GM23338 (cell line): ENCODE data around the gene MAPRE3. TPM values are rescaled to one million over a fixed set of nuclear protein-coding genes. Genes with fewer than 3 reads are reported as not detected.

Experiments used
- ATAC-seq: fragments of 200-7000 bp; cut with Tn5 transposase; 3 replicates; pipeline ENCODE4 v1.9.1; 2020
- DNase-seq: peaks from one replicate; pipeline ENCODE4 v3.0.0-alpha.2; 2015; ENCODE audit warnings: low spot score
- H2AFZ ChIP-seq: fragments of 200-600 bp; sonication (generic); 2 replicates; pipeline ENCODE4 v1.8.0; 2016; ENCODE audit warnings: antibody characterized with exemption, mild to moderate bottlenecking, moderate library complexity
- H3F3A ChIP-seq: fragments of 200-600 bp; sonication (generic); replicated peaks from 2 replicates; pipeline ENCODE4 v1.8.0; 2017; ENCODE audit warnings: antibody characterized with exemption, mixed run types, low read depth
- H3K27ac ChIP-seq: fragments of 200-600 bp; sonication (generic); 2 replicates; pipeline ENCODE4 v1.6.1; 2016; ENCODE audit warnings: low read depth
- H3K27me3 ChIP-seq: fragments of 200-600 bp; sonication (generic); 2 replicates; pipeline ENCODE4 v1.8.0; 2016; ENCODE audit warnings: mild to moderate bottlenecking, mixed run types, moderate library complexity; ENCODE audit not compliant: insufficient read depth
- H3K36me3 ChIP-seq: fragments of 200-600 bp; sonication (generic); 2 replicates; pipeline ENCODE4 v1.8.0; 2016; ENCODE audit warnings: mild to moderate bottlenecking; ENCODE audit not compliant: insufficient read depth
- H3K4me1 ChIP-seq: fragments of 200-600 bp; sonication (generic); 2 replicates; pipeline ENCODE4 v1.8.0; 2016; ENCODE audit warnings: mild to moderate bottlenecking, moderate library complexity; ENCODE audit not compliant: insufficient read depth
- H3K4me2 ChIP-seq: fragments of 200-600 bp; sonication (generic); 2 replicates; pipeline ENCODE4 v1.7.1; 2017; ENCODE audit warnings: mixed run types
- H3K4me3 ChIP-seq: fragments of 200-600 bp; sonication (generic); 2 replicates; pipeline ENCODE4 v1.6.1; 2016; ENCODE audit warnings: mixed run types
- H3K79me2 ChIP-seq: fragments of 200-600 bp; sonication (generic); replicated peaks from 2 replicates; pipeline ENCODE4 v1.8.0; 2017; ENCODE audit warnings: mild to moderate bottlenecking; ENCODE audit not compliant: insufficient read depth
- H3K9me2 ChIP-seq: fragments of 200-600 bp; sonication (generic); 2 replicates; pipeline ENCODE4 v1.8.0; 2017; ENCODE audit not compliant: insufficient read depth
- H4K20me1 ChIP-seq: fragments of 200-600 bp; sonication (generic); replicated peaks from 2 replicates; pipeline ENCODE4 v1.8.0; 2017; ENCODE audit warnings: mild to moderate bottlenecking; ENCODE audit not compliant: insufficient read depth
- H3K27ac Mint-ChIP-seq: 2 replicates; pipeline ENCODE4 v1.8.0; 2020; ENCODE audit warnings: inconsistent platforms, mild to moderate bottlenecking, moderate library complexity, mixed read lengths
- H3K27me3 Mint-ChIP-seq: 3 replicates; pipeline ENCODE4 v1.8.0; 2022; ENCODE audit warnings: low read depth, mild to moderate bottlenecking, moderate library complexity, mixed read lengths, inconsistent platforms; ENCODE audit not compliant: insufficient read depth, poor library complexity
- H3K36me3 Mint-ChIP-seq: 3 replicates; pipeline ENCODE4 v1.8.0; 2021; ENCODE audit warnings: low read depth, mild to moderate bottlenecking, inconsistent platforms, moderate library complexity, mixed read lengths
- H3K4me1 Mint-ChIP-seq: 3 replicates; pipeline ENCODE4 v1.8.0; 2020; ENCODE audit warnings: mild to moderate bottlenecking, inconsistent platforms, mixed read lengths
- H3K4me3 Mint-ChIP-seq: 3 replicates; pipeline ENCODE4 v1.8.0; 2021; ENCODE audit warnings: moderate library complexity, mild to moderate bottlenecking, inconsistent platforms, mixed read lengths
- H3K9me3 Mint-ChIP-seq: 3 replicates; pipeline ENCODE4 v1.8.0; 2020; ENCODE audit warnings: moderate library complexity, mild to moderate bottlenecking, inconsistent platforms, mixed read lengths
- CREB1 ChIP-seq: fragments of 250-450 bp; sonication (Bioruptor Pico); IDR thresholded peaks from 2 replicates; pipeline ENCODE4 v1.5.0; 2020; ENCODE audit warnings: low read depth, mild to moderate bottlenecking, moderate library complexity
- EZH2 ChIP-seq: fragments of 200-600 bp; sonication (generic); IDR thresholded peaks from one replicate; pipeline ENCODE4 v1.8.0; 2017; ENCODE audit warnings: antibody characterized with exemption, mild to moderate bottlenecking, low read depth; ENCODE audit not compliant: unreplicated experiment
- EZH2phosphoT487 ChIP-seq: fragments of 200-600 bp; sonication (generic); IDR thresholded peaks from one replicate; pipeline ENCODE4 v1.8.1; 2018; ENCODE audit warnings: antibody characterized with exemption; ENCODE audit not compliant: unreplicated experiment
- JUNB ChIP-seq: IDR thresholded peaks from one replicate; pipeline ENCODE4 v1.6.1; 2016; ENCODE audit warnings: antibody characterized with exemption; ENCODE audit not compliant: unreplicated experiment
- NANOG ChIP-seq: IDR thresholded peaks from 2 replicates; pipeline ENCODE4 v1.6.1; 2016; ENCODE audit warnings: antibody characterized with exemption, borderline replicate concordance
- POLR2AphosphoS5 ChIP-seq: IDR thresholded peaks from 2 replicates; pipeline ENCODE4 v1.6.1; 2016; ENCODE audit warnings: antibody characterized with exemption, low read depth
- STAT1 ChIP-seq: IDR thresholded peaks from one replicate; pipeline ENCODE4 v1.6.1; 2016; ENCODE audit warnings: antibody characterized with exemption; ENCODE audit not compliant: unreplicated experiment
- ZNF114 ChIP-seq: fragments of 250-450 bp; sonication (Bioruptor Pico); IDR thresholded peaks from 2 replicates; pipeline ENCODE4 v1.5.0; 2020; ENCODE audit warnings: mild to moderate bottlenecking, moderate library complexity
- ZNF331 ChIP-seq: fragments of 250-450 bp; sonication (Bioruptor Pico); IDR thresholded peaks from 2 replicates; pipeline ENCODE4 v1.5.0; 2020; ENCODE audit warnings: low read depth, mild to moderate bottlenecking, moderate library complexity
- polyA plus RNA-seq: library from polyadenylated mRNA; unstranded; fragments of >200 nt; fragmentation: Nextera tagmentation; extraction: Ambion mirVana; gene quantifications from 2 replicates; pipeline ENCODE4 v1.2.1, GENCODE V29; 2016
- total RNA-seq: library from RNA; depleted of rRNA; stranded (reverse); fragments of >200 nt; shearing (Covaris generic); gene quantifications from 2 replicates; pipeline ENCODE4 v1.2.3, GENCODE V29; 2014
- TF ChIP-seq, protein P1 (sequence below): IDR thresholded peaks from one replicate; pipeline ENCODE4 v1.6.1; 2018; ENCODE audit warnings: antibody characterized with exemption; ENCODE audit not compliant: unreplicated experiment
- TF ChIP-seq, protein P2 (sequence below): IDR thresholded peaks from 2 replicates; pipeline ENCODE4 v1.6.1; 2016; ENCODE audit warnings: antibody characterized with exemption
- TF ChIP-seq, protein P3 (sequence below), 2 experiments: fragments of 200-600 bp in 1 of 2; sonication (generic) in 1 of 2; conservative IDR thresholded peaks; 2 replicates each; pipeline versions ENCODE4 v1.5.1 to v1.6.1; 2016 to 2017; ENCODE audit warnings: antibody characterized with exemption in 2 of 2, low read depth in 2 of 2, mild to moderate bottlenecking in 2 of 2, moderate library complexity in 1 of 2

The MAPRE3 gene
- total and polyA plus RNA-seq, 2 experiments from 2014 or later = 3.3 to 4.5 TPM

DNA sequence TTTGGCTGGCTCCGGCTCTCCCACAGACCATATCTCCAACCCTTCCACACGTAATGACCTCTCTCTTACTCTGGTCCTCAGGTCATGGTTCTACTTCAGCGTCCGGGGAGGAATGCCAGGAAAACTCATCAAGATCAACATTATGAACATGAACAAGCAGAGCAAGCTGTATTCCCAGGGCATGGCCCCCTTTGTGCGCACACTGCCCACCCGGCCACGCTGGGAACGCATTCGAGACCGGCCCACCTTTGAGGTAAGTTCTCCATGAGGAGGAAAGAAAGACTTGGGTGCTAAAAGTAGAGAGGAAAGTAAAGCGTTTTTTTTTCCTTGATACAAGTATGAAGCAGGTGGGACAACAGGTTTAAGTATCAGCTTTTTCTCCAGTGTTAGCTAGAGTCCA is 82.9 kb downstream of the MAPRE3 start (continued):
- no peak for TF ChIP-seq NANOG
- TF ChIP-seq, protein P1, sequence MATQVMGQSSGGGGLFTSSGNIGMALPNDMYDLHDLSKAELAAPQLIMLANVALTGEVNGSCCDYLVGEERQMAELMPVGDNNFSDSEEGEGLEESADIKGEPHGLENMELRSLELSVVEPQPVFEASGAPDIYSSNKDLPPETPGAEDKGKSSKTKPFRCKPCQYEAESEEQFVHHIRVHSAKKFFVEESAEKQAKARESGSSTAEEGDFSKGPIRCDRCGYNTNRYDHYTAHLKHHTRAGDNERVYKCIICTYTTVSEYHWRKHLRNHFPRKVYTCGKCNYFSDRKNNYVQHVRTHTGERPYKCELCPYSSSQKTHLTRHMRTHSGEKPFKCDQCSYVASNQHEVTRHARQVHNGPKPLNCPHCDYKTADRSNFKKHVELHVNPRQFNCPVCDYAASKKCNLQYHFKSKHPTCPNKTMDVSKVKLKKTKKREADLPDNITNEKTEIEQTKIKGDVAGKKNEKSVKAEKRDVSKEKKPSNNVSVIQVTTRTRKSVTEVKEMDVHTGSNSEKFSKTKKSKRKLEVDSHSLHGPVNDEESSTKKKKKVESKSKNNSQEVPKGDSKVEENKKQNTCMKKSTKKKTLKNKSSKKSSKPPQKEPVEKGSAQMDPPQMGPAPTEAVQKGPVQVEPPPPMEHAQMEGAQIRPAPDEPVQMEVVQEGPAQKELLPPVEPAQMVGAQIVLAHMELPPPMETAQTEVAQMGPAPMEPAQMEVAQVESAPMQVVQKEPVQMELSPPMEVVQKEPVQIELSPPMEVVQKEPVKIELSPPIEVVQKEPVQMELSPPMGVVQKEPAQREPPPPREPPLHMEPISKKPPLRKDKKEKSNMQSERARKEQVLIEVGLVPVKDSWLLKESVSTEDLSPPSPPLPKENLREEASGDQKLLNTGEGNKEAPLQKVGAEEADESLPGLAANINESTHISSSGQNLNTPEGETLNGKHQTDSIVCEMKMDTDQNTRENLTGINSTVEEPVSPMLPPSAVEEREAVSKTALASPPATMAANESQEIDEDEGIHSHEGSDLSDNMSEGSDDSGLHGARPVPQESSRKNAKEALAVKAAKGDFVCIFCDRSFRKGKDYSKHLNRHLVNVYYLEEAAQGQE = no peak
- TF ChIP-seq POLR2AphosphoS5 = no peak
- TF ChIP-seq, protein P2, sequence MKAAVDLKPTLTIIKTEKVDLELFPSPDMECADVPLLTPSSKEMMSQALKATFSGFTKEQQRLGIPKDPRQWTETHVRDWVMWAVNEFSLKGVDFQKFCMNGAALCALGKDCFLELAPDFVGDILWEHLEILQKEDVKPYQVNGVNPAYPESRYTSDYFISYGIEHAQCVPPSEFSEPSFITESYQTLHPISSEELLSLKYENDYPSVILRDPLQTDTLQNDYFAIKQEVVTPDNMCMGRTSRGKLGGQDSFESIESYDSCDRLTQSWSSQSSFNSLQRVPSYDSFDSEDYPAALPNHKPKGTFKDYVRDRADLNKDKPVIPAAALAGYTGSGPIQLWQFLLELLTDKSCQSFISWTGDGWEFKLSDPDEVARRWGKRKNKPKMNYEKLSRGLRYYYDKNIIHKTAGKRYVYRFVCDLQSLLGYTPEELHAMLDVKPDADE = no peak
- TF ChIP-seq ZNF331 (CRISPR knock-in tag) = no peak

DNA sequence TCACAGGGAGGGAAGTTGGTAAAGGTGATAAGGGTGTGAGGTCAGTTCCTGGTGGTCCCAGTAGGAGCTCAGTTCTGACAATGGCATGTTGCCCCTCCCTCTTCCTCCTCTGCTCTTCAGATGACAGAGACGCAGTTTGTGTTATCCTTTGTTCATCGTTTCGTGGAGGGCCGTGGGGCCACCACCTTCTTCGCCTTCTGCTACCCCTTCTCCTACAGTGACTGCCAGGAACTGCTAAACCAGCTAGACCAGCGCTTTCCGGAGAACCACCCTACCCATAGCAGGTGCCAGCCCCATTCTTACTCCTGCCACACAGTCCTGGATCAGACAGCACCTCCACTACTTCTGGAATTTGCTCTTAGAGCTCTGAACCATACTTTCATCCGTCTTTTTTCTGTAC is 83.3 kb downstream of the MAPRE3 start:
- H3K36me3 ChIP-seq = peaks cover 15% of the 10 kb centered on the region
- H3K9me3 Mint-ChIP-seq = peaks cover 12% of the 10 kb centered on the region
- H3K4me3 Mint-ChIP-seq = no peak overlapping the region; the same call in 2 of the 3 replicates
- no peak overlapping the region for H3K27ac ChIP-seq
- no peak overlapping the region for H2AFZ ChIP-seq
- no peaks in the 10 kb centered on the region for H3K27me3 ChIP-seq
- DNase-seq (no peak), ATAC-seq (no peak)
- peaks cover 15% of the 10 kb centered on the region for H3F3A ChIP-seq
- H3K4me1 Mint-ChIP-seq = peaks cover 9% of the 10 kb centered on the region; the same call in 2 of the 3 replicates
- no peak overlapping the region for H3K4me2 ChIP-seq
- peaks cover 6% of the 10 kb centered on the region; the same call in 1 of the 2 replicates for H3K4me1 ChIP-seq
- H3K9me2 ChIP-seq = no peaks in the 10 kb centered on the region
- H4K20me1 ChIP-seq = no peaks in the 10 kb centered on the region
- H3K27me3 Mint-ChIP-seq = peaks cover 17% of the 10 kb centered on the region
- H3K27ac Mint-ChIP-seq = no peak overlapping the region
- no peak overlapping the region for H3K4me3 ChIP-seq
- H3K36me3 Mint-ChIP-seq = peaks cover 49% of the 10 kb centered on the region
- H3K79me2 ChIP-seq = no peaks in the 10 kb centered on the region
- TF ChIP-seq, protein P3, sequence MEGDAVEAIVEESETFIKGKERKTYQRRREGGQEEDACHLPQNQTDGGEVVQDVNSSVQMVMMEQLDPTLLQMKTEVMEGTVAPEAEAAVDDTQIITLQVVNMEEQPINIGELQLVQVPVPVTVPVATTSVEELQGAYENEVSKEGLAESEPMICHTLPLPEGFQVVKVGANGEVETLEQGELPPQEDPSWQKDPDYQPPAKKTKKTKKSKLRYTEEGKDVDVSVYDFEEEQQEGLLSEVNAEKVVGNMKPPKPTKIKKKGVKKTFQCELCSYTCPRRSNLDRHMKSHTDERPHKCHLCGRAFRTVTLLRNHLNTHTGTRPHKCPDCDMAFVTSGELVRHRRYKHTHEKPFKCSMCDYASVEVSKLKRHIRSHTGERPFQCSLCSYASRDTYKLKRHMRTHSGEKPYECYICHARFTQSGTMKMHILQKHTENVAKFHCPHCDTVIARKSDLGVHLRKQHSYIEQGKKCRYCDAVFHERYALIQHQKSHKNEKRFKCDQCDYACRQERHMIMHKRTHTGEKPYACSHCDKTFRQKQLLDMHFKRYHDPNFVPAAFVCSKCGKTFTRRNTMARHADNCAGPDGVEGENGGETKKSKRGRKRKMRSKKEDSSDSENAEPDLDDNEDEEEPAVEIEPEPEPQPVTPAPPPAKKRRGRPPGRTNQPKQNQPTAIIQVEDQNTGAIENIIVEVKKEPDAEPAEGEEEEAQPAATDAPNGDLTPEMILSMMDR (conservative IDR thresholded peaks at IDR 0.05; ENCODE audit: low read depth in 2 of 2) = no peak
- TF ChIP-seq, protein P1 = no peak
- no peak for TF ChIP-seq EZH2phosphoT487
- no peak for TF ChIP-seq STAT1
- TF ChIP-seq NANOG = no peak
- TF ChIP-seq CREB1 (CRISPR knock-in tag) = no peak
- TF ChIP-seq EZH2 = no peak
- no peak for TF ChIP-seq ZNF331 (CRISPR knock-in tag)
- TF ChIP-seq JUNB = no peak
- TF ChIP-seq ZNF114 (CRISPR knock-in tag) = no peak
- no peak for TF ChIP-seq POLR2AphosphoS5
- TF ChIP-seq, protein P2 = no peak
